H1 (cell line): ENCODE data around the gene SCCPDH.

Experiments used
- CREB1 ChIP-seq: IDR thresholded peaks from 2 replicates; pipeline ENCODE4 v1.6.1; 2012; ENCODE audit warnings: inconsistent platforms
- EGR1 ChIP-seq: IDR thresholded peaks from 2 replicates; pipeline ENCODE4 v1.6.1; 2011; ENCODE audit warnings: low read depth, low read length, borderline replicate concordance
- EP300 ChIP-seq, 2 experiments: IDR thresholded peaks; 1 replicate in 1 of 2; 2 replicates in 1 of 2; pipeline ENCODE4 v1.6.1; 2011 to 2012; ENCODE audit warnings: low read depth in 2 of 2, low read length in 2 of 2, mild to moderate bottlenecking in 2 of 2, borderline replicate concordance in 1 of 2, inconsistent platforms in 1 of 2, moderate library complexity in 1 of 2
- FOSL1 ChIP-seq: IDR thresholded peaks from 2 replicates; pipeline ENCODE4 v1.6.1; 2011; ENCODE audit warnings: mild to moderate bottlenecking, low read depth, low read length, moderate library complexity; ENCODE audit not compliant: insufficient read depth
- JUND ChIP-seq: IDR thresholded peaks from 2 replicates; pipeline ENCODE4 v1.6.1; 2011; ENCODE audit warnings: mild to moderate bottlenecking, improper control_type of control experiment, low read length
- KDM1A ChIP-seq: fragments of 200-600, 300-600 bp; sonication (generic); IDR thresholded peaks from 2 replicates; pipeline ENCODE4 v1.7.1; 2016; ENCODE audit warnings: mild to moderate bottlenecking, low read length, borderline replicate concordance
- SIN3A ChIP-seq, 2 experiments: IDR thresholded peaks in 1 of 2; conservative IDR thresholded peaks in 1 of 2; 2 replicates each; pipeline ENCODE4 v1.6.1; 2011 to 2012; ENCODE audit warnings: low read length in 2 of 2, improper control_type of control experiment in 1 of 2, low read depth in 1 of 2, mild to moderate bottlenecking in 1 of 2
- SIRT6 ChIP-seq: IDR thresholded peaks from one replicate; pipeline ENCODE4 v1.7.1; 2012; ENCODE audit warnings: low read length, inconsistent platforms
- TAF7 ChIP-seq: optimal IDR thresholded peaks from 2 replicates; pipeline ENCODE3; 2011; ENCODE audit warnings: low read depth, mild to moderate bottlenecking, inconsistent platforms, low read length, moderate library complexity, borderline replicate concordance
- ZNF274 ChIP-seq: IDR thresholded peaks from 2 replicates; pipeline ENCODE4 v1.7.0; 2012; ENCODE audit warnings: low read length, borderline replicate concordance; ENCODE audit errors: extremely low read depth
- TF ChIP-seq, protein P1 (sequence below), 3 experiments: IDR thresholded peaks; 1 replicate in 2 of 3; 2 replicates in 1 of 3; pipeline versions ENCODE4 v1.5.1 to v1.6.1; 2011; ENCODE audit warnings: low read length in 3 of 3, mild to moderate bottlenecking in 3 of 3, inconsistent platforms in 2 of 3, low read depth in 1 of 3, moderate library complexity in 1 of 3; ENCODE audit not compliant: insufficient read depth in 1 of 3; ENCODE audit errors: control extremely low read depth in 1 of 3

DNA sequence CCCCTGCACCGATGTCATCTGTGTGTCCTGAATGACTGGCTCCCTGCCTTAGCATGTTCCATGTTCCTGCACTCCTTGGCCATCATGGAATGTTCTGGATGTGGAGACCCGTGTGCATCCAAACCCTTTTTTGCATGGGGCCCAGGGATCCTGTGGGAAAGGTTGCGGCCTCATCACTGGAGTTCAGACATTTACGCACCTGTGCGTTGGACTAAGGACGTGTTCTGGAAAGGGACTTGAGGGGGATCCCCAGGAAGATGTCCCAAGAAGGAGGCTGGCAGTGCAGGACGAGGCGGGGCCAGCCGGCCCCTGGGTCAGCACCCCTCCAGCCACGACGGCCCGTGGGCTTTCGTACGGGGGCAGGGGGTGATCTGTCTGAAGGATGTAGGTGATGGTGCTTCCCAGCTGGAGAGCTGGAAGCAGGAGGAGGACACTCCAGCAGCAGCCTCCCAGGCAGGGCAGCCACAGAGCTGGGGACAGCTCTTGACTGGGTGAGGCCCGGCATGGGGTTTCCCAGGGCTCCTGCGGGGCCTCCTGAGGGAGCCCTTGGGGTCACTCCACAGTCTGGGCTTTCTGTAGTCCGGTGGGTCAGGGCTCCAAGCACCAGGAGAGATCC, 67.2 kb downstream of the SCCPDH start:
- TF ChIP-seq, protein P1, sequence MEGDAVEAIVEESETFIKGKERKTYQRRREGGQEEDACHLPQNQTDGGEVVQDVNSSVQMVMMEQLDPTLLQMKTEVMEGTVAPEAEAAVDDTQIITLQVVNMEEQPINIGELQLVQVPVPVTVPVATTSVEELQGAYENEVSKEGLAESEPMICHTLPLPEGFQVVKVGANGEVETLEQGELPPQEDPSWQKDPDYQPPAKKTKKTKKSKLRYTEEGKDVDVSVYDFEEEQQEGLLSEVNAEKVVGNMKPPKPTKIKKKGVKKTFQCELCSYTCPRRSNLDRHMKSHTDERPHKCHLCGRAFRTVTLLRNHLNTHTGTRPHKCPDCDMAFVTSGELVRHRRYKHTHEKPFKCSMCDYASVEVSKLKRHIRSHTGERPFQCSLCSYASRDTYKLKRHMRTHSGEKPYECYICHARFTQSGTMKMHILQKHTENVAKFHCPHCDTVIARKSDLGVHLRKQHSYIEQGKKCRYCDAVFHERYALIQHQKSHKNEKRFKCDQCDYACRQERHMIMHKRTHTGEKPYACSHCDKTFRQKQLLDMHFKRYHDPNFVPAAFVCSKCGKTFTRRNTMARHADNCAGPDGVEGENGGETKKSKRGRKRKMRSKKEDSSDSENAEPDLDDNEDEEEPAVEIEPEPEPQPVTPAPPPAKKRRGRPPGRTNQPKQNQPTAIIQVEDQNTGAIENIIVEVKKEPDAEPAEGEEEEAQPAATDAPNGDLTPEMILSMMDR (IDR thresholded peaks at IDR 0.05; ENCODE audit: control extremely low read depth in 1 of 3, insufficient read depth in 1 of 3, low read depth in 1 of 3, low read length in 3 of 3): no peak
- TF ChIP-seq SIRT6: no peak
- no peak for TF ChIP-seq SIN3A (conservative IDR thresholded peaks at IDR 0.05 in 1 of 2, IDR thresholded peaks at IDR 0.05 in 1 of 2; ENCODE audit: low read depth in 1 of 2, low read length in 2 of 2)
- TF ChIP-seq ZNF274: no peak
- TF ChIP-seq KDM1A: no peak
- TF ChIP-seq CREB1: no peak
- TF ChIP-seq EGR1: no peak
- TF ChIP-seq EP300 (IDR thresholded peaks at IDR 0.05; ENCODE audit: borderline replicate concordance in 1 of 2, low read depth in 2 of 2, low read length in 2 of 2): no peak
- no peak for TF ChIP-seq FOSL1
- no peak for TF ChIP-seq JUND
- no peak for TF ChIP-seq TAF7
